OCI-LY1 (cell line): ENCODE measurements around the gene CELF4.
A peak's percentile ranks its signal among the peaks of the same experiment; 100 is the strongest.

Experiments
- H2AFZ ChIP-seq: fragments of 200-600 bp; sonication (generic), shearing (Covaris generic); 2 replicates; pipeline ENCODE4 v1.6.0; 2014; ENCODE audit warnings: antibody characterized with exemption, mild to moderate bottlenecking, low read length
- H3F3A ChIP-seq: fragments of 200-600 bp; sonication (generic), shearing (Covaris generic); 2 replicates; pipeline ENCODE4 v1.6.0; 2014; ENCODE audit warnings: mild to moderate bottlenecking, antibody characterized with exemption, low read length, moderate library complexity; ENCODE audit not compliant: insufficient read depth
- H3K27ac ChIP-seq: fragments of 200-600 bp; sonication (generic); 2 replicates; pipeline ENCODE4 v1.5.1; 2014; ENCODE audit warnings: low read length, mixed run types, mild to moderate bottlenecking, low read depth; ENCODE audit not compliant: poor library complexity, severe bottlenecking
- H3K27me3 ChIP-seq: fragments of 200-600 bp; sonication (generic); 2 replicates; pipeline ENCODE4 v1.6.0; 2014; ENCODE audit warnings: antibody characterized with exemption, mild to moderate bottlenecking, low read length, moderate library complexity; ENCODE audit not compliant: insufficient read depth
- H3K36me3 ChIP-seq: fragments of 200-600 bp; sonication (generic); 2 replicates; pipeline ENCODE4 v1.6.1; 2014; ENCODE audit warnings: mild to moderate bottlenecking, antibody characterized with exemption, low read length, moderate library complexity, mixed read lengths; ENCODE audit not compliant: insufficient read depth
- H3K4me1 ChIP-seq: fragments of 200-600 bp; sonication (generic); 2 replicates; pipeline ENCODE4 v1.5.1; 2014; ENCODE audit warnings: mild to moderate bottlenecking, low read length, moderate library complexity; ENCODE audit not compliant: insufficient read depth, severe bottlenecking
- H3K4me2 ChIP-seq: fragments of 200-600 bp; sonication (generic), shearing (Covaris generic); 2 replicates; pipeline ENCODE4 v1.6.1; 2014; ENCODE audit warnings: low read length
- H3K4me3 ChIP-seq: fragments of 200-600 bp; sonication (generic); 2 replicates; pipeline ENCODE4 v1.5.1; 2014; ENCODE audit warnings: low read length, low read depth, mild to moderate bottlenecking, mixed read lengths; ENCODE audit not compliant: poor library complexity, severe bottlenecking
- H3K79me2 ChIP-seq: fragments of 200-600 bp; shearing (Covaris generic); 2 replicates; pipeline ENCODE4 v1.6.1; 2016; ENCODE audit warnings: mixed run types, low read length, mixed read lengths; ENCODE audit not compliant: insufficient read depth
- H3K9ac ChIP-seq: fragments of 200-600 bp; sonication (generic), shearing (Covaris generic); 2 replicates; pipeline ENCODE4 v1.6.1; 2014; ENCODE audit warnings: mild to moderate bottlenecking, low read length, mixed read lengths
- H3K9me2 ChIP-seq: fragments of 200-600 bp; sonication (generic), shearing (Covaris generic); 2 replicates; pipeline ENCODE4 v1.6.1; 2014; ENCODE audit warnings: low read depth, mild to moderate bottlenecking, low read length, mixed read lengths
- H3K9me3 ChIP-seq: fragments of 200-600 bp; shearing (Covaris generic); 2 replicates; pipeline ENCODE4 v1.6.1; 2014; ENCODE audit warnings: low read length, mixed read lengths
- H4K20me1 ChIP-seq: fragments of 200-600 bp; sonication (generic), shearing (Covaris generic); 2 replicates; pipeline ENCODE4 v1.6.0; 2016; ENCODE audit warnings: mild to moderate bottlenecking, low read length; ENCODE audit not compliant: insufficient read depth
- CTCF ChIP-seq: fragments of 200-600 bp; sonication (generic), shearing (Covaris generic); IDR thresholded peaks from 2 replicates; pipeline ENCODE4 v1.5.1; 2017; ENCODE audit warnings: mild to moderate bottlenecking, antibody characterized with exemption, low read length, moderate library complexity, mixed read lengths
- EZH2 ChIP-seq: fragments of 200-600 bp; sonication (generic), shearing (Covaris generic); IDR thresholded peaks from 2 replicates; pipeline ENCODE4 v1.8.0; 2017; ENCODE audit warnings: borderline replicate concordance, mixed run types, mild to moderate bottlenecking, antibody characterized with exemption, low read length, moderate library complexity, mixed read lengths

The CELF4 gene

DNA sequence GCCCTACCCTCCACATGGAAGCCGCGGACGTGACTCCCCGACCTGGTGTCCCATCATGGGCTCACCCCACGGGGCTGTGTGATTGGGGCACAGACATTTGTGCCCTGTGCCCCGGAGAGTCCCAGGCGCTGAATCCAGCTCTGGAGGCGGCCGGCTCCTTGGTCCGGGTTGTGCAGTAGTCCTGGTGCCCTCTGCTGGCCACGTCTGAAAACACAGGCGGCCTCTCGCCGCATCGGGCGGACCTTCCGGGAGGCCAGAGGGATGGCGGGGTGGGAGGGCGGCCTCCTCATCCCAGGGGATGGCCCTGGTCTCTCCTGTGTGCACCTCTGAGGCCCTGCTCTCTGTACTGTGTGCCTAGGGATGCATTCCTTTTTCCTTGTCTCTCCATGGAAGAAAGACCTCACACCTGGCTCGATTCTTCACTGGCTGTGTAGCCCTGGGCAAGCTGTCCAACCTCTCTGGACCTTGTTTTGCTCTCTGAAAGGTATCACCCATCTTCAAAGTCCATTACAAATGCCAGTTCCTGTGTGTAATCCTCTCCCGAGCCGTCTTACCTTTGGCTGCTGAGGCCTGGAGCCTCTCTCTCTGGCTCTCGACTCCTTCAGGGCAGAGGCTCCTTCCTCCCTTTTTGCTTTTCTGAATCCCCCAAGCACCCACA lies 27.6 kb downstream of the CELF4 start:
- H3K4me1 ChIP-seq = no peaks in the 10 kb centered on the region
- no peaks in the 10 kb centered on the region for H3K9me3 ChIP-seq
- H3K27ac ChIP-seq = no peak overlapping the region
- H4K20me1 ChIP-seq = no peaks in the 10 kb centered on the region
- TF ChIP-seq CTCF (peak; percentile 67), EZH2 (no peak)
- H3K36me3 ChIP-seq = no peaks in the 10 kb centered on the region
- no peak overlapping the region for H3K9ac ChIP-seq
- H3K9me2 ChIP-seq = no peaks in the 10 kb centered on the region
- no peak overlapping the region for H3K4me2 ChIP-seq
- H3F3A ChIP-seq = no peaks in the 10 kb centered on the region
- H3K27me3 ChIP-seq = no peaks in the 10 kb centered on the region; the same call in none of the 2 replicates
- H3K79me2 ChIP-seq = no peaks in the 10 kb centered on the region
- no peak overlapping the region for H2AFZ ChIP-seq
- no peak overlapping the region for H3K4me3 ChIP-seq

GRCh38 chr18:37536656-37537055 lies 28.9 kb downstream of the CELF4 start:
- no peaks in the 10 kb centered on the region for H3K36me3 ChIP-seq
- H3K79me2 ChIP-seq = no peaks in the 10 kb centered on the region
- no peak overlapping the region for H3K9ac ChIP-seq
- H3K27ac ChIP-seq = no peak overlapping the region
- no peaks in the 10 kb centered on the region for H3F3A ChIP-seq
- H3K4me1 ChIP-seq = no peaks in the 10 kb centered on the region
- no peaks in the 10 kb centered on the region for H4K20me1 ChIP-seq
- no peak overlapping the region for H3K4me2 ChIP-seq
- TF ChIP-seq CTCF (no peak), EZH2 (no peak)
- no peaks in the 10 kb centered on the region for H3K9me3 ChIP-seq
- no peaks in the 10 kb centered on the region; the same call in none of the 2 replicates for H3K27me3 ChIP-seq
- H3K4me3 ChIP-seq = no peak overlapping the region
- no peak overlapping the region for H2AFZ ChIP-seq
- H3K9me2 ChIP-seq = no peaks in the 10 kb centered on the region

GRCh38 chr18:37535968-37536367 lies 29.6 kb downstream of the CELF4 start:
- Histone ChIP-seq H3F3A (no peaks in the 10 kb centered on the region), H3K9me2 (no peaks in the 10 kb centered on the region), H3K9ac (no peak overlapping the region), H3K27me3 (no peaks in the 10 kb centered on the region; the same call in none of the 2 replicates), H3K79me2 (no peaks in the 10 kb centered on the region), H3K4me2 (no peak overlapping the region), H3K9me3 (no peaks in the 10 kb centered on the region), H3K4me3 (no peak overlapping the region), H3K27ac (no peak overlapping the region), H3K36me3 (no peaks in the 10 kb centered on the region), H3K4me1 (no peaks in the 10 kb centered on the region), H2AFZ (no peak overlapping the region), H4K20me1 (no peaks in the 10 kb centered on the region)
- TF ChIP-seq EZH2 = no peak
- no peak for TF ChIP-seq CTCF
